GM12878 (cell line): ENCODE measurements around the gene EXOC3L4. TPM values are rescaled to one million over a fixed set of nuclear protein-coding genes. Genes with fewer than 3 reads are reported as not detected.

Experiments used
- ATAC-seq: fragments of 200-7000 bp; cut with Tn5 transposase; 3 replicates; pipeline ENCODE4 v1.9.1; 2020; ENCODE audit warnings: mild to moderate bottlenecking, moderate library complexity
- BruUV-seq: library from RNA; stranded (reverse); fragments of 400-500 nt; replicated peaks from 2 replicates; lab custom pipeline; 2021; lab: Mats Ljungman, UMichigan
- CTCF ChIA-PET: fragments of 300-600 bp; sonication (Branson Sonifier 250); formaldehyde crosslinking; extraction: SDS; loops from one replicate; lab custom pipeline; 2021; ENCODE audit warnings: inconsistent platforms; lab: Yijun Ruan, JAX
- POLR2A ChIA-PET: fragments of 350-600 bp; formaldehyde crosslinking; extraction: SDS; loops from one replicate; lab custom pipeline; 2021; ENCODE audit warnings: inconsistent platforms; lab: Charles Lee
- RAD21 ChIA-PET: fragments of 300-600 bp; sonication (Branson Sonifier 250); formaldehyde crosslinking; loops from one replicate; lab custom pipeline; 2023; ENCODE audit warnings: antibody characterized with exemption; ENCODE audit not compliant: unreplicated experiment; lab: Charles Lee
- SMC1A ChIA-PET: fragments of 300-600 bp; sonication (Branson Sonifier 250); formaldehyde crosslinking; loops from one replicate; lab custom pipeline; 2023; ENCODE audit not compliant: unreplicated experiment, uncharacterized antibody; lab: Charles Lee
- DNase-seq: peaks from one replicate; pipeline ENCODE4 v3.0.0-alpha.2; 2011; ENCODE audit warnings: low read depth, low spot score
- FAIRE-seq: peaks from 3 replicates; lab custom pipeline; 2011; peaks lifted over from hg19 to GRCh38; lab: Jason Lieb, UNC
- H2AFZ ChIP-seq: 2 replicates; pipeline ENCODE4 v1.6.0; 2011; ENCODE audit warnings: low read depth, low read length, control low read depth; ENCODE audit not compliant: control insufficient read depth
- H3K27ac ChIP-seq: 2 replicates; pipeline ENCODE4 v1.5.1; 2011; ENCODE audit warnings: control low read depth; ENCODE audit not compliant: control insufficient read depth, insufficient read depth
- H3K27me3 ChIP-seq, 2 experiments: replicated peaks in 1 of 2; 2 replicates each; pipeline versions ENCODE4 v1.6.0 to v1.6.1; 2011; ENCODE audit warnings: low read length in 1 of 2; ENCODE audit not compliant: control insufficient read depth in 2 of 2, insufficient read depth in 2 of 2
- H3K36me3 ChIP-seq, 2 experiments: 2 replicates each; pipeline ENCODE4 v1.5.1; 2011; ENCODE audit warnings: low read length in 1 of 2; ENCODE audit not compliant: control insufficient read depth in 2 of 2, insufficient read depth in 2 of 2
- H3K4me1 ChIP-seq: 2 replicates; pipeline ENCODE4 v1.6.1; 2011; ENCODE audit warnings: mild to moderate bottlenecking, low read length, moderate library complexity, mixed read lengths; ENCODE audit not compliant: control insufficient read depth, insufficient read depth
- H3K4me2 ChIP-seq: 2 replicates; pipeline ENCODE4 v1.6.0; 2011; ENCODE audit warnings: control low read depth; ENCODE audit not compliant: control insufficient read depth, insufficient read depth
- H3K4me3 ChIP-seq: fragments of 200-600 bp; sonication (generic); 2 replicates; pipeline ENCODE4 v1.5.1; 2016
- H3K79me2 ChIP-seq: 2 replicates; pipeline ENCODE4 v1.6.0; 2011; ENCODE audit warnings: low read length; ENCODE audit not compliant: control insufficient read depth, insufficient read depth
- H3K9ac ChIP-seq: 2 replicates; pipeline ENCODE4 v1.8.0; 2011; ENCODE audit warnings: low read length, control low read depth, mixed read lengths; ENCODE audit not compliant: control insufficient read depth, insufficient read depth
- H3K9me3 ChIP-seq: replicated peaks from 3 replicates; pipeline ENCODE4 v1.5.1; 2011; ENCODE audit warnings: mild to moderate bottlenecking, low read length; ENCODE audit not compliant: control insufficient read depth, insufficient read depth
- H4K20me1 ChIP-seq: 2 replicates; pipeline ENCODE4 v1.6.0; 2011; ENCODE audit not compliant: control insufficient read depth, insufficient read depth
- BMI1 ChIP-seq: fragments of 450-650 bp; IDR thresholded peaks from 2 replicates; pipeline ENCODE4 v1.6.1; 2016; ENCODE audit warnings: mild to moderate bottlenecking, moderate library complexity, borderline replicate concordance
- CEBPB ChIP-seq, 2 experiments: fragments of 150-350 bp in 1 of 2; IDR thresholded peaks; 2 replicates each; pipeline ENCODE4 v1.6.1; 2012 to 2014; ENCODE audit warnings: low read depth in 2 of 2, low read length in 2 of 2, borderline replicate concordance in 1 of 2, inconsistent platforms in 1 of 2
- HDAC6 ChIP-seq: fragments of 200-600 bp; sonication (generic); IDR thresholded peaks from one replicate; pipeline ENCODE4 v1.8.0; 2017; ENCODE audit warnings: antibody characterized with exemption; ENCODE audit not compliant: unreplicated experiment
- NBN ChIP-seq: fragments of 450-650 bp; IDR thresholded peaks from 2 replicates; pipeline ENCODE4 v1.6.1; 2016
- RAD21 ChIP-seq: IDR thresholded peaks from 2 replicates; pipeline ENCODE4 v1.6.1; 2011; ENCODE audit warnings: mild to moderate bottlenecking, low read depth, low read length, moderate library complexity; ENCODE audit not compliant: insufficient read depth
- RFX5 ChIP-seq: IDR thresholded peaks from 2 replicates; pipeline ENCODE4 v1.6.1; 2011; ENCODE audit warnings: low read depth, low read length, improper control_type of control experiment
- SREBF1 ChIP-seq: IDR thresholded peaks from 2 replicates; pipeline ENCODE4 v1.6.1; 2012; ENCODE audit warnings: mild to moderate bottlenecking, low read length
- TAF1 ChIP-seq: IDR thresholded peaks from 2 replicates; pipeline ENCODE4 v1.6.1; 2011; ENCODE audit warnings: mild to moderate bottlenecking, low read depth, low read length, borderline replicate concordance
- TCF3 ChIP-seq: IDR thresholded peaks from 2 replicates; pipeline ENCODE4 v1.6.1; 2012; ENCODE audit warnings: low read depth, mild to moderate bottlenecking, low read length, borderline replicate concordance; ENCODE audit not compliant: insufficient read depth
- YY1 ChIP-seq: IDR thresholded peaks from 2 replicates; pipeline ENCODE4 v1.6.1; 2011; ENCODE audit warnings: low read depth, mild to moderate bottlenecking, low read length
- ZBED1 ChIP-seq: IDR thresholded peaks from 2 replicates; pipeline ENCODE4 v1.6.1; 2016; ENCODE audit warnings: borderline replicate concordance
- ZBTB33 ChIP-seq: fragments of 450-650 bp; IDR thresholded peaks from 2 replicates; pipeline ENCODE4 v1.6.1; 2017; ENCODE audit warnings: mild to moderate bottlenecking
- WGBS: methylation state at CpG from one replicate; pipeline ENCODE4 v1.1.6; 2016; ENCODE audit warnings: low lambda C conversion rate; ENCODE audit not compliant: insufficient replicate concordance, insufficient coverage; ENCODE audit errors: missing lambda C conversion rate; 5-methylcytosine and 5-hydroxymethylcytosine counted together
- in situ Hi-C: fragments of 300-500 bp; cut with MboI; formaldehyde crosslinking; loops from 9 replicates; pipeline ENCODE4 v1.14.3; 2018; ENCODE audit warnings: mixed read lengths
- intact Hi-C: fragments of 100-400 bp; cut with micrococcal nuclease; formaldehyde crosslinking; loops from one replicate; pipeline ENCODE4 v1.14.2; 2022; ENCODE audit not compliant: unreplicated experiment
- polyA plus RNA-seq, 11 experiments: library from polyadenylated mRNA; depleted of rRNA in 4 of 11; unstranded in 6 of 11; stranded (reverse) in 5 of 11; fragments of >200 nt; fragmentation: Nextera tagmentation in 4 of 11; fragmentation: Illumina TruSeq in 1 of 11; extraction: Ambion mirVana in 4 of 11; extraction: Trizol in 1 of 11; gene quantifications; 1 replicate in 1 of 11; 2 replicates in 10 of 11; pipeline versions ENCODE4 v1.2.1 to v1.2.3, GENCODE V29; 2011 to 2016; ENCODE audit warnings: inconsistent platforms in 2 of 11, missing spikeins in 2 of 11, low read depth in 1 of 11
- total RNA-seq, 4 experiments: library from RNA; depleted of rRNA in 3 of 4; stranded (reverse); fragments of >200 nt in 3 of 4; fragmentation: Illumina TruSeq in 1 of 4; extraction: Trizol in 1 of 4; gene quantifications; 2 replicates each; pipeline versions ENCODE4 v1.2.1 to v1.2.3, GENCODE V29; 2013 to 2021

Gene EXOC3L4
- total and polyA plus RNA-seq, 10 of the 15 experiments (the other 5 are each of a cell fraction or from before 2014, with no cell fraction given), result not detected

- no peak for ATAC-seq
- no TSS peak for BruUV-seq
- over 99% methylated on average over 17 of the region's 62 CpGs for WGBS
- RAD21 ChIA-PET, result no interaction called here
- Histone ChIP-seq H3K36me3 (peaks cover 0 to 5% of the 10 kb centered on the region in 2 experiments; a peak in 2 of 4 replicates), H3K9me3 (no peaks in the 10 kb centered on the region), H3K4me1 (peaks cover 14% of the 10 kb centered on the region), H3K27me3 (no peaks in the 10 kb centered on the region), H3K79me2 (peaks cover 21% of the 10 kb centered on the region), H2AFZ (no peak overlapping the region), H3K9ac (no peak overlapping the region), H3K4me3 (no peak overlapping the region), H4K20me1 (no peaks in the 10 kb centered on the region), H3K4me2 (no peak overlapping the region), H3K27ac (no peak overlapping the region)
- in situ Hi-C loops, result no loop called here
- no peak for FAIRE-seq
- TF ChIP-seq ZBED1, result no peak
- no peak for TF ChIP-seq TAF1
- no peak for TF ChIP-seq SREBF1
- no peak for TF ChIP-seq ZBTB33
- no peak for TF ChIP-seq BMI1
- TF ChIP-seq TCF3, result no peak
- no peak for TF ChIP-seq CEBPB (IDR thresholded peaks at IDR 0.05; ENCODE audit: borderline replicate concordance in 1 of 2, low read depth in 2 of 2, low read length in 2 of 2)
- no peak for TF ChIP-seq YY1
- TF ChIP-seq RAD21, result no peak
- no peak for TF ChIP-seq RFX5
- TF ChIP-seq HDAC6, result no peak
- no peak for TF ChIP-seq NBN
- SMC1A ChIA-PET, result interaction anchor here (1.0 to 1.8 kb wide), 2 partner anchors 22 to 57 kb away, joined by 3 to 6 read pairs; no protein-coding TSS in a partner anchor
- DNase-seq, result no peak
- intact Hi-C loops, result no loop called here
- CTCF ChIA-PET, result interaction anchor here (0.5 kb wide), 1 partner anchor 519 kb away, joined by 3 read pairs; no protein-coding TSS in a partner anchor
- POLR2A ChIA-PET, result no interaction called here
Measured at GRCh38 chr14:103126873-103127304, 32.4 kb downstream of the EXOC3L4 start.
